PFSK-1 (cell line): Measurements from ENCODE around the gene TGFB1I1.

Source experiments
- FOXP2 ChIP-seq: optimal IDR thresholded peaks from 2 replicates; pipeline ENCODE3; 2011; ENCODE audit warnings: borderline replicate concordance, control low read depth, inconsistent platforms; ENCODE audit not compliant: insufficient read depth; ENCODE audit errors: extremely low read length, extremely low read depth
- SIN3A ChIP-seq: IDR thresholded peaks from 2 replicates; pipeline ENCODE4 v1.6.1; 2012; ENCODE audit warnings: mild to moderate bottlenecking, low read length, moderate library complexity, borderline replicate concordance; ENCODE audit not compliant: insufficient read depth
- TF ChIP-seq, protein P1 (sequence below), 2 experiments: IDR thresholded peaks; 2 replicates each; pipeline versions ENCODE4 v1.6.1 to v1.8.0; 2011 to 2012; ENCODE audit warnings: low read depth in 2 of 2, low read length in 2 of 2, control low read depth in 1 of 2, inconsistent platforms in 1 of 2, mild to moderate bottlenecking in 1 of 2, moderate library complexity in 1 of 2; ENCODE audit not compliant: insufficient read depth in 1 of 2

The TGFB1I1 gene

DNA sequence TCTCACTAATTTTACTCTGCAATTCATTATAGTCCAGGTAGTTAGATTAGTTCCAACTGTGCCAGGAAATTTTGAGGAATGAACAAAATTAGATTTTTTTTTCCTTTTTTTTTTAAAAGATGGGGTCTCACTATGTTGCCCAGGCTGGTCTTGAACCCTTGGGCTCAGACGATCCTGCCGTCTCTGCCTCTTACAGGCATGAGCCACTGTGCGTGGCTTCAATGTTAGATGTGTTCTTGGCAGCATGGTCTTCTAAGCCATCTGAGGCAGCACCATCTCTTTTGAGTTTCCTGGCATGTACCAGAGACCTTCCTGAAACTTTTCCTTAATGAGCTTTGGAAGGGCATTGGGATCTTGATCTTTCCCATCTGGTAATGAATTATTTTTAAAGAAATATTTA lies 53.2 kb downstream of the TGFB1I1 start:
- TF ChIP-seq FOXP2 (no peak), SIN3A (no peak)
- TF ChIP-seq, protein P1, sequence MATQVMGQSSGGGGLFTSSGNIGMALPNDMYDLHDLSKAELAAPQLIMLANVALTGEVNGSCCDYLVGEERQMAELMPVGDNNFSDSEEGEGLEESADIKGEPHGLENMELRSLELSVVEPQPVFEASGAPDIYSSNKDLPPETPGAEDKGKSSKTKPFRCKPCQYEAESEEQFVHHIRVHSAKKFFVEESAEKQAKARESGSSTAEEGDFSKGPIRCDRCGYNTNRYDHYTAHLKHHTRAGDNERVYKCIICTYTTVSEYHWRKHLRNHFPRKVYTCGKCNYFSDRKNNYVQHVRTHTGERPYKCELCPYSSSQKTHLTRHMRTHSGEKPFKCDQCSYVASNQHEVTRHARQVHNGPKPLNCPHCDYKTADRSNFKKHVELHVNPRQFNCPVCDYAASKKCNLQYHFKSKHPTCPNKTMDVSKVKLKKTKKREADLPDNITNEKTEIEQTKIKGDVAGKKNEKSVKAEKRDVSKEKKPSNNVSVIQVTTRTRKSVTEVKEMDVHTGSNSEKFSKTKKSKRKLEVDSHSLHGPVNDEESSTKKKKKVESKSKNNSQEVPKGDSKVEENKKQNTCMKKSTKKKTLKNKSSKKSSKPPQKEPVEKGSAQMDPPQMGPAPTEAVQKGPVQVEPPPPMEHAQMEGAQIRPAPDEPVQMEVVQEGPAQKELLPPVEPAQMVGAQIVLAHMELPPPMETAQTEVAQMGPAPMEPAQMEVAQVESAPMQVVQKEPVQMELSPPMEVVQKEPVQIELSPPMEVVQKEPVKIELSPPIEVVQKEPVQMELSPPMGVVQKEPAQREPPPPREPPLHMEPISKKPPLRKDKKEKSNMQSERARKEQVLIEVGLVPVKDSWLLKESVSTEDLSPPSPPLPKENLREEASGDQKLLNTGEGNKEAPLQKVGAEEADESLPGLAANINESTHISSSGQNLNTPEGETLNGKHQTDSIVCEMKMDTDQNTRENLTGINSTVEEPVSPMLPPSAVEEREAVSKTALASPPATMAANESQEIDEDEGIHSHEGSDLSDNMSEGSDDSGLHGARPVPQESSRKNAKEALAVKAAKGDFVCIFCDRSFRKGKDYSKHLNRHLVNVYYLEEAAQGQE (IDR thresholded peaks at IDR 0.05; ENCODE audit: insufficient read depth in 1 of 2, low read depth in 2 of 2, low read length in 2 of 2), result no peak
